Astrocyte (in vitro differentiated cells and primary cell): ENCODE data around the gene SLC4A2. TPM values are rescaled to one million over a fixed set of nuclear protein-coding genes. Genes with fewer than 3 reads are reported as not detected.

Experiments used
- DNase-seq: peaks from one replicate; pipeline ENCODE4 v3.0.0-alpha.2; 2010; ENCODE audit warnings: low read depth
- FAIRE-seq: peaks from 2 replicates; lab custom pipeline; 2011; peaks lifted over from hg19 to GRCh38; lab: Jason Lieb, UNC
- H2AFZ ChIP-seq: 2 replicates; pipeline ENCODE4 v1.6.0; 2012; ENCODE audit warnings: low read depth, low read length, inconsistent platforms
- H3K27ac ChIP-seq: 2 replicates; pipeline ENCODE4 v1.5.1; 2011; ENCODE audit warnings: low read depth, low read length, inconsistent platforms
- H3K27me3 ChIP-seq: 2 replicates; pipeline ENCODE4 v1.6.0; 2011; ENCODE audit warnings: low read length, inconsistent platforms; ENCODE audit not compliant: insufficient read depth
- H3K36me3 ChIP-seq: 2 replicates; pipeline ENCODE4 v1.5.1; 2011; ENCODE audit warnings: low read length, inconsistent platforms; ENCODE audit not compliant: insufficient read depth
- H3K4me1 ChIP-seq: 2 replicates; pipeline ENCODE4 v1.5.1; 2011; ENCODE audit warnings: low read length, inconsistent platforms; ENCODE audit not compliant: insufficient read depth
- H3K4me2 ChIP-seq: 2 replicates; pipeline ENCODE4 v1.6.0; 2012; ENCODE audit warnings: low read length, inconsistent platforms
- H3K4me3 ChIP-seq: 2 replicates; pipeline ENCODE4 v1.5.1; 2011; ENCODE audit warnings: low read depth, mild to moderate bottlenecking, low read length, inconsistent platforms; ENCODE audit not compliant: insufficient read depth
- H3K79me2 ChIP-seq: 2 replicates; pipeline ENCODE4 v1.6.0; 2012; ENCODE audit warnings: mild to moderate bottlenecking, low read length, inconsistent platforms; ENCODE audit not compliant: insufficient read depth
- H3K9ac ChIP-seq: 2 replicates; pipeline ENCODE4 v1.6.0; 2012; ENCODE audit warnings: mild to moderate bottlenecking, low read length, inconsistent platforms
- H3K9me3 ChIP-seq: 2 replicates; pipeline ENCODE4 v1.5.1; 2012; ENCODE audit warnings: low read depth, mild to moderate bottlenecking, low read length, inconsistent platforms; ENCODE audit not compliant: insufficient read depth
- H4K20me1 ChIP-seq: 2 replicates; pipeline ENCODE4 v1.6.0; 2012; ENCODE audit warnings: low read length, inconsistent platforms; ENCODE audit not compliant: insufficient read depth
- H3K27ac Mint-ChIP-seq: one replicate; pipeline ENCODE4 v1.8.0; 2021; ENCODE audit warnings: mild to moderate bottlenecking, mixed read lengths; ENCODE audit not compliant: unreplicated experiment
- H3K27me3 Mint-ChIP-seq: one replicate; pipeline ENCODE4 v1.8.0; 2021; ENCODE audit warnings: low read depth, mixed read lengths; ENCODE audit not compliant: unreplicated experiment
- H3K36me3 Mint-ChIP-seq: one replicate; pipeline ENCODE4 v1.8.0; 2021; ENCODE audit warnings: low read depth, mixed read lengths; ENCODE audit not compliant: unreplicated experiment
- H3K4me1 Mint-ChIP-seq: one replicate; pipeline ENCODE4 v1.8.0; 2021; ENCODE audit warnings: low read depth, mixed read lengths; ENCODE audit not compliant: unreplicated experiment
- H3K4me3 Mint-ChIP-seq: one replicate; pipeline ENCODE4 v1.8.0; 2021; ENCODE audit warnings: mild to moderate bottlenecking, moderate library complexity, mixed read lengths; ENCODE audit not compliant: unreplicated experiment
- H3K9me3 Mint-ChIP-seq: one replicate; pipeline ENCODE4 v1.8.0; 2021; ENCODE audit warnings: mild to moderate bottlenecking, mixed read lengths; ENCODE audit not compliant: unreplicated experiment
- EZH2 ChIP-seq: IDR thresholded peaks from 2 replicates; pipeline ENCODE4 v1.6.1; 2012; ENCODE audit warnings: mild to moderate bottlenecking, low read length, inconsistent platforms; ENCODE audit not compliant: insufficient read depth
- total RNA-seq: library from RNA; stranded (reverse); gene quantifications from 2 replicates; pipeline ENCODE4 v1.2.1, GENCODE V29; 2021
- TF ChIP-seq, protein P1 (sequence below): IDR thresholded peaks from 2 replicates; pipeline ENCODE4 v1.5.1; 2011; ENCODE audit warnings: low read depth, mild to moderate bottlenecking, inconsistent platforms, low read length, moderate library complexity; ENCODE audit not compliant: insufficient read depth

The SLC4A2 gene
- total RNA-seq, 1 donor from 2014 or later = 302 TPM

DNA sequence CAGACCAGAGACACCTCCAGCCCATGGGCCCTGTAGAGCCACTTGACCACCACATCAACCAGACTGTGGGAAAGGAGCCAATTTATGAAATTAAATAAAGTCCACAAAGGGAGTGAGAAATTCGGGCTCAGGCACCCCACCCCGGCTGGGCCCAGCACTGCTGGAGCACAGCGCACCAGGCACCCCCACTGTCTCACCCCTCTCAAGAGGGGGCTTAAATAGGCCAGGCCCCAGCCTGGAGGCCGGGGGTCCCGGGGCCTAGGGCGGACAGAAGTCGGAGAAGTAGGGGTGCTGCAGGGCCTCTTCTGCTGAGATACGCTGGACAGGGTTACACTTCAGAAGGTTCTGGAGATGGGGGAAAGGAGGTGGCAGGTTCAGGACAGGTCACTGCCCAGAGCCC is 5.6 kb upstream of the SLC4A2 start:
- no peak for FAIRE-seq
- TF ChIP-seq EZH2 = no peak
- TF ChIP-seq, protein P1, sequence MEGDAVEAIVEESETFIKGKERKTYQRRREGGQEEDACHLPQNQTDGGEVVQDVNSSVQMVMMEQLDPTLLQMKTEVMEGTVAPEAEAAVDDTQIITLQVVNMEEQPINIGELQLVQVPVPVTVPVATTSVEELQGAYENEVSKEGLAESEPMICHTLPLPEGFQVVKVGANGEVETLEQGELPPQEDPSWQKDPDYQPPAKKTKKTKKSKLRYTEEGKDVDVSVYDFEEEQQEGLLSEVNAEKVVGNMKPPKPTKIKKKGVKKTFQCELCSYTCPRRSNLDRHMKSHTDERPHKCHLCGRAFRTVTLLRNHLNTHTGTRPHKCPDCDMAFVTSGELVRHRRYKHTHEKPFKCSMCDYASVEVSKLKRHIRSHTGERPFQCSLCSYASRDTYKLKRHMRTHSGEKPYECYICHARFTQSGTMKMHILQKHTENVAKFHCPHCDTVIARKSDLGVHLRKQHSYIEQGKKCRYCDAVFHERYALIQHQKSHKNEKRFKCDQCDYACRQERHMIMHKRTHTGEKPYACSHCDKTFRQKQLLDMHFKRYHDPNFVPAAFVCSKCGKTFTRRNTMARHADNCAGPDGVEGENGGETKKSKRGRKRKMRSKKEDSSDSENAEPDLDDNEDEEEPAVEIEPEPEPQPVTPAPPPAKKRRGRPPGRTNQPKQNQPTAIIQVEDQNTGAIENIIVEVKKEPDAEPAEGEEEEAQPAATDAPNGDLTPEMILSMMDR = no peak
- Histone ChIP-seq H3K9ac (no peak overlapping the region), H3K27ac (no peak overlapping the region), H4K20me1 (peaks cover 27% of the 10 kb centered on the region), H3K36me3 (no peaks in the 10 kb centered on the region), H3K79me2 (no peaks in the 10 kb centered on the region), H3K27me3 (peaks cover 5% of the 10 kb centered on the region), H3K4me2 (no peak overlapping the region), H3K9me3 (no peaks in the 10 kb centered on the region), H2AFZ (no peak overlapping the region), H3K4me1 (peaks cover 17% of the 10 kb centered on the region), H3K4me3 (no peak overlapping the region)
- no peak for DNase-seq
- H3K27ac Mint-ChIP-seq = no peak overlapping the region
- H3K36me3 Mint-ChIP-seq = peaks cover 21% of the 10 kb centered on the region
- H3K27me3 Mint-ChIP-seq = peaks cover 18% of the 10 kb centered on the region
- H3K4me1 Mint-ChIP-seq = peaks cover 15% of the 10 kb centered on the region
- peaks cover 1% of the 10 kb centered on the region for H3K9me3 Mint-ChIP-seq
- H3K4me3 Mint-ChIP-seq = no peak overlapping the region

DNA sequence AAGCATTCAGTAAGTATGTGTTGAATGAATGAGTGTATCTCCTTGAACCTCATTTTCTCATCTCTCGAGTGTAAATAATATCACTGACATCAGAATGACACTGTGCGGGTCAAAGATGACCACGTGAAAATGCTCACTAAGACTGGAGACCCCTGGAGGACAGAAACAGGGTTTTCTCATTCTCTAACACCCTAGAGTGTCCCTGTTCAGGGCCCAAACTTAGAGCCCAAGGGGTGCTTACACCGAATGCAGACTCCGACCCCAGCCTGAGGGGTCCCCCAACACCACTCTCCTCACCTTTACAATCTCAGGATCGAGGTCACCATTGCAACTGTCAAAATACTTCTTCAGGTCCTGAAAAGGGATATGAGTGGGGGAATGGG is 3.1 kb upstream of the SLC4A2 start:
- Histone ChIP-seq H3K27me3 (no peaks in the 10 kb centered on the region), H3K27ac (no peak overlapping the region), H4K20me1 (peaks cover 32% of the 10 kb centered on the region), H3K4me3 (no peak overlapping the region), H3K4me1 (peaks cover 30% of the 10 kb centered on the region), H3K9ac (no peak overlapping the region), H3K36me3 (no peaks in the 10 kb centered on the region), H3K4me2 (peak overlapping the region; percentile 91), H3K9me3 (no peaks in the 10 kb centered on the region), H3K79me2 (peaks cover 16% of the 10 kb centered on the region), H2AFZ (no peak overlapping the region)
- H3K9me3 Mint-ChIP-seq = peaks cover 1% of the 10 kb centered on the region
- H3K27ac Mint-ChIP-seq = peak overlapping the region; percentile 87
- peaks cover 23% of the 10 kb centered on the region for H3K4me1 Mint-ChIP-seq
- no peak for FAIRE-seq
- DNase-seq = no peak
- H3K4me3 Mint-ChIP-seq = peak overlapping the region; percentile 94
- TF ChIP-seq, protein P1 = no peak
- TF ChIP-seq EZH2 = no peak
- H3K36me3 Mint-ChIP-seq = peaks cover 18% of the 10 kb centered on the region
- peaks cover 10% of the 10 kb centered on the region for H3K27me3 Mint-ChIP-seq

DNA sequence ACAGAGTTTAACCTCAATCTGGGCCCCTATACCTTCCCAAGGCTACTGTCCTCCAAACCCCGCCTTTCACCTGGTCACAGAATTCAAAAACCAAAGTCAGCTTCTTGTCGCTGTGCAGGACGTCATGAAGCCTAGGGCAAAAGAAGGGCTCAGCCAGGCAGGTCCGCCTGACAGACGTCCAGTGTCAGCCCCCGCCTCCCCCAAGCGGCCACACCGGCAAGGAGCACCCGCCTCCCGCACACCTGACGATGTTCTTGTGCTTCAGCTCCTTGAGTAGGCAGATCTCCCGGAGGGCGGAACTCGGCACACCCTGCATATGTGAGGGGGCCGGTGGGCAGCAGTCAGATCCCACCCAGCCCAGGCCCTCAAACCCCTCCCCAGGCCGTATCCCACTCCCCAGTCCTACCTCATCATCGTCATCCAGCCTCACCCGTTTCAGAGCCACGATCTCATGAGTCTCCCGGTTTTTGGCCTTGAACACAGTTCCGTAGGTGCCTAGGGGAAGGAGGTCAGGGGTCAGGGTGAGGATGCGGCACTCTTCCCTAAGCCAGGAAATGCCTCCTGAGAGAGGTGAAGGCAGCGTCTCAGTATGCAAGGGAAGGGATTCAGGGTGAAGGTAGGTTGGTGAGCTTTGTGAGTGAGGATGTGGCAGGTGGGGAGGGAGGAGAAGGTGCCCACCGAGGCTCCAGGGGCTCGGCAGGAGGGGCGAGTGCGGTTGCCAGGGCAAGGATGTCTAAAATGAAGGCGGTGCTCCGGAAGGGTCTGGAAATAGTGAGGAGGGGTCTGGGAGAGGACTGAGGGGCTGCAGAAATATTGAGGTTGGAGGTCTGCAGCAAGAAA is 2.5 kb upstream of the SLC4A2 start:
- Mint-ChIP-seq H3K9me3 (peaks cover 1% of the 10 kb centered on the region), H3K36me3 (peaks cover 18% of the 10 kb centered on the region), H3K27ac (peak overlapping the region; percentile 87), H3K4me1 (peaks cover 29% of the 10 kb centered on the region), H3K4me3 (peak overlapping the region; percentile 94), H3K27me3 (peaks cover 10% of the 10 kb centered on the region)
- H2AFZ ChIP-seq = peak overlapping the region; percentile 83
- no peak overlapping the region for H3K27ac ChIP-seq
- peak overlapping the region; percentile 91 for H3K4me2 ChIP-seq
- DNase-seq = no peak
- no peaks in the 10 kb centered on the region for H3K9me3 ChIP-seq
- no peaks in the 10 kb centered on the region for H3K36me3 ChIP-seq
- no peak for TF ChIP-seq EZH2
- TF ChIP-seq, protein P1 = no peak
- H3K4me3 ChIP-seq = peak overlapping the region; percentile 80
- FAIRE-seq = no peak
- peaks cover 22% of the 10 kb centered on the region for H3K79me2 ChIP-seq
- peaks cover 35% of the 10 kb centered on the region for H4K20me1 ChIP-seq
- peaks cover 36% of the 10 kb centered on the region for H3K4me1 ChIP-seq
- H3K27me3 ChIP-seq = no peaks in the 10 kb centered on the region
- peak overlapping the region; percentile 65 for H3K9ac ChIP-seq
